ENCODE results near the gene FRMD7. TPM values are rescaled to one million over a fixed set of nuclear protein-coding genes. Genes with fewer than 3 reads are reported as not detected.

FRMD7 gene
- polyA plus RNA-seq, 1 donor from 2014 or later, result 0.54 TPM

- no peak overlapping the region for H2AFZ ChIP-seq (ENCODE audit: low read depth, low read length)
- peaks cover 3% of the 10 kb centered on the region for H3K79me2 ChIP-seq (replicated peaks; ENCODE audit: insufficient read depth, low read length)
- no peaks in the 10 kb centered on the region for H3K9me3 ChIP-seq (ENCODE audit: low read length)
- no peak overlapping the region for H3K4me2 ChIP-seq (ENCODE audit: low read length)
- no peak overlapping the region for H3K4me3 ChIP-seq (ENCODE audit: low read length)
- H3K9me2 ChIP-seq (ENCODE audit: insufficient read depth, low read length), result no peaks in the 10 kb centered on the region
- H3K27ac ChIP-seq (ENCODE audit: low read length), result no peak overlapping the region
- H3K9ac ChIP-seq (ENCODE audit: low read length), result no peak overlapping the region
- H4K20me1 ChIP-seq (ENCODE audit: insufficient read depth), result no peaks in the 10 kb centered on the region
- H3K27me3 ChIP-seq (ENCODE audit: insufficient read depth, low read depth, low read length), result no peaks in the 10 kb centered on the region
- no peaks in the 10 kb centered on the region for H3F3A ChIP-seq (ENCODE audit: insufficient read depth, low read length, poor library complexity, severe bottlenecking)
- H3K36me3 ChIP-seq (ENCODE audit: insufficient read depth, low read length), result no peaks in the 10 kb centered on the region
- TF ChIP-seq, protein P1, sequence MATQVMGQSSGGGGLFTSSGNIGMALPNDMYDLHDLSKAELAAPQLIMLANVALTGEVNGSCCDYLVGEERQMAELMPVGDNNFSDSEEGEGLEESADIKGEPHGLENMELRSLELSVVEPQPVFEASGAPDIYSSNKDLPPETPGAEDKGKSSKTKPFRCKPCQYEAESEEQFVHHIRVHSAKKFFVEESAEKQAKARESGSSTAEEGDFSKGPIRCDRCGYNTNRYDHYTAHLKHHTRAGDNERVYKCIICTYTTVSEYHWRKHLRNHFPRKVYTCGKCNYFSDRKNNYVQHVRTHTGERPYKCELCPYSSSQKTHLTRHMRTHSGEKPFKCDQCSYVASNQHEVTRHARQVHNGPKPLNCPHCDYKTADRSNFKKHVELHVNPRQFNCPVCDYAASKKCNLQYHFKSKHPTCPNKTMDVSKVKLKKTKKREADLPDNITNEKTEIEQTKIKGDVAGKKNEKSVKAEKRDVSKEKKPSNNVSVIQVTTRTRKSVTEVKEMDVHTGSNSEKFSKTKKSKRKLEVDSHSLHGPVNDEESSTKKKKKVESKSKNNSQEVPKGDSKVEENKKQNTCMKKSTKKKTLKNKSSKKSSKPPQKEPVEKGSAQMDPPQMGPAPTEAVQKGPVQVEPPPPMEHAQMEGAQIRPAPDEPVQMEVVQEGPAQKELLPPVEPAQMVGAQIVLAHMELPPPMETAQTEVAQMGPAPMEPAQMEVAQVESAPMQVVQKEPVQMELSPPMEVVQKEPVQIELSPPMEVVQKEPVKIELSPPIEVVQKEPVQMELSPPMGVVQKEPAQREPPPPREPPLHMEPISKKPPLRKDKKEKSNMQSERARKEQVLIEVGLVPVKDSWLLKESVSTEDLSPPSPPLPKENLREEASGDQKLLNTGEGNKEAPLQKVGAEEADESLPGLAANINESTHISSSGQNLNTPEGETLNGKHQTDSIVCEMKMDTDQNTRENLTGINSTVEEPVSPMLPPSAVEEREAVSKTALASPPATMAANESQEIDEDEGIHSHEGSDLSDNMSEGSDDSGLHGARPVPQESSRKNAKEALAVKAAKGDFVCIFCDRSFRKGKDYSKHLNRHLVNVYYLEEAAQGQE (IDR thresholded peaks at IDR 0.05; ENCODE audit: borderline replicate concordance), result no peak
- TF ChIP-seq EZH2 (IDR thresholded peaks at IDR 0.05; ENCODE audit: borderline replicate concordance, insufficient read depth, low read length, poor library complexity, severe bottlenecking) (no peak), SMC3 (conservative IDR thresholded peaks at IDR 0.05; ENCODE audit: poor library complexity) (no peak), POLR2AphosphoS5 (IDR thresholded peaks at IDR 0.05) (no peak), EP300 (conservative IDR thresholded peaks at IDR 0.05; ENCODE audit: poor library complexity, severe bottlenecking) (no peak), CTCF (IDR thresholded peaks at IDR 0.05; ENCODE audit: poor library complexity, severe bottlenecking) (no peak), TAF1 (IDR thresholded peaks at IDR 0.05; ENCODE audit: low read depth) (no peak), RAD21 (conservative IDR thresholded peaks at IDR 0.05) (no peak), MXI1 (conservative IDR thresholded peaks at IDR 0.05; ENCODE audit: poor library complexity, severe bottlenecking) (no peak)
Measured at GRCh38 chrX:132046533-132046932, 81.3 kb downstream of the FRMD7 start.

GRCh38 chrX:132045456-132045855 lies 82.4 kb downstream of the FRMD7 start:
- H3K9me3 ChIP-seq (ENCODE audit: low read length), result no peaks in the 10 kb centered on the region
- TF ChIP-seq POLR2AphosphoS5 (IDR thresholded peaks at IDR 0.05) (no peak), EZH2 (IDR thresholded peaks at IDR 0.05; ENCODE audit: borderline replicate concordance, insufficient read depth, low read length, poor library complexity, severe bottlenecking) (no peak), TAF1 (IDR thresholded peaks at IDR 0.05; ENCODE audit: low read depth) (no peak), RAD21 (conservative IDR thresholded peaks at IDR 0.05) (no peak), EP300 (conservative IDR thresholded peaks at IDR 0.05; ENCODE audit: poor library complexity, severe bottlenecking) (no peak)
- TF ChIP-seq, protein P1 (IDR thresholded peaks at IDR 0.05; ENCODE audit: borderline replicate concordance), result no peak
- no peak overlapping the region for H3K9ac ChIP-seq (ENCODE audit: low read length)
- no peaks in the 10 kb centered on the region for H3K36me3 ChIP-seq (ENCODE audit: insufficient read depth, low read length)
- no peak overlapping the region for H3K4me2 ChIP-seq (ENCODE audit: low read length)
- peaks cover 3% of the 10 kb centered on the region for H3K79me2 ChIP-seq (replicated peaks; ENCODE audit: insufficient read depth, low read length)
- H3K27me3 ChIP-seq (ENCODE audit: insufficient read depth, low read depth, low read length), result no peaks in the 10 kb centered on the region
- H3F3A ChIP-seq (ENCODE audit: insufficient read depth, low read length, poor library complexity, severe bottlenecking), result no peaks in the 10 kb centered on the region
- H3K4me3 ChIP-seq (ENCODE audit: low read length), result no peak overlapping the region
- no peaks in the 10 kb centered on the region for H4K20me1 ChIP-seq (ENCODE audit: insufficient read depth)
- no peak overlapping the region for H3K27ac ChIP-seq (ENCODE audit: low read length)
- no peaks in the 10 kb centered on the region for H3K9me2 ChIP-seq (ENCODE audit: insufficient read depth, low read length)
- no peak overlapping the region for H2AFZ ChIP-seq (ENCODE audit: low read depth, low read length)
